ENCODE results near the gene HDHD5.

HDHD5 gene

DNA sequence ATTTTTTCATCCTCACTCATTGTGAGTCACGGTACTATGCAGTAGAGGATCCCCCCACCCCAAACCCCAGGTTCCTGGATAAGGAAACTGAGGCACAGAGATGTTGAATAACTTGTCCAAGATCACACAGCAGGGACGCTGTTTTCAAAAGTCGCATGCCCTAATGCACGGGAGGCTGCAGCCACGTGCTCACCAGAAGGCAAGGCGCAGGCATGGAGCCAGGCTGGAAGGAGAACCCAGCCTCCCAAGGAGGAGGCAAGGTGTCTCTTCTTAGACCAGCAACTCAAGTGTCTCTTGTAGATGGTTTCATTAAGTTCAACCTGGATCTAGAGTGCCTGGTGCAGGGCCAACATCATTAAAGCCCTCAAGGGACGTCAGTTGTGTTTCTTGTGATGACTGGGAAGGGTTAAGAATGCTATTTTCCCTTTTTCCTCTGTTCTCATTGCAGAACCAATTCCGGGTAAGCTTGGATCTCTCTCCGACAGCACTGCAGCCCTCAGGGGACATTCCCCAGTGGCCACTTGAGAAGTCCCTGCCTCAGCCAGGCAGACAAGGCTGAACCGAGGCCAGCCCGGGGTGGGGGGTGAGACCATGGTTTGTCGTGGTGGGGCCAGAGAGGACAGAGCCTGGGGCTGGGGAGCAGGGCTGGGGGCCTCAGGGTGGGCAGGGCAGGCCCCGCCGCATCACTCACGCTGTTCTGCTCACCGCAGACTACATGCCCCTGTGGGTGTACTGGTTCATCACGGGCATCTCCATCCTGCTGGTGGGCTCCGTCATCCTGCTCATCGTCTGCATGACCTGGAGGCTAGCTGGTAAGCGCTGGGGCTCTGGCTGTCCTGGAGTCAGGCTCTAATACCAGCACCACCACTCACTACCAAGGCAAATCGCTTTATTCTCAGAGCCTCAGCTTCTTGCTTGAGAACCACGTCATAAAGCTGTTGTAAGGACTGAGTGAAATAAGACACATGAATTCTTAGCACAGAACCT, 53.6 kb downstream of the HDHD5 start:
- no peaks in the 10 kb centered on the region for H3K4me1 ChIP-seq (ENCODE audit: control insufficient read depth, insufficient read depth, low read length, unreplicated experiment)
- H3K36me3 ChIP-seq (ENCODE audit: insufficient read depth, low read length) = no peaks in the 10 kb centered on the region
- no peaks in the 10 kb centered on the region for H3K27me3 ChIP-seq (ENCODE audit: insufficient read depth, low read length)
- H3K4me3 ChIP-seq (ENCODE audit: low read depth, low read length) = no peak overlapping the region
- no peaks in the 10 kb centered on the region for H3K79me2 ChIP-seq (ENCODE audit: control insufficient read depth, insufficient read depth, low read length, unreplicated experiment)
- H2AFZ ChIP-seq (ENCODE audit: low read length, unreplicated experiment) = no peak overlapping the region
- H3K27ac ChIP-seq (ENCODE audit: low read depth, low read length) = no peak overlapping the region

DNA sequence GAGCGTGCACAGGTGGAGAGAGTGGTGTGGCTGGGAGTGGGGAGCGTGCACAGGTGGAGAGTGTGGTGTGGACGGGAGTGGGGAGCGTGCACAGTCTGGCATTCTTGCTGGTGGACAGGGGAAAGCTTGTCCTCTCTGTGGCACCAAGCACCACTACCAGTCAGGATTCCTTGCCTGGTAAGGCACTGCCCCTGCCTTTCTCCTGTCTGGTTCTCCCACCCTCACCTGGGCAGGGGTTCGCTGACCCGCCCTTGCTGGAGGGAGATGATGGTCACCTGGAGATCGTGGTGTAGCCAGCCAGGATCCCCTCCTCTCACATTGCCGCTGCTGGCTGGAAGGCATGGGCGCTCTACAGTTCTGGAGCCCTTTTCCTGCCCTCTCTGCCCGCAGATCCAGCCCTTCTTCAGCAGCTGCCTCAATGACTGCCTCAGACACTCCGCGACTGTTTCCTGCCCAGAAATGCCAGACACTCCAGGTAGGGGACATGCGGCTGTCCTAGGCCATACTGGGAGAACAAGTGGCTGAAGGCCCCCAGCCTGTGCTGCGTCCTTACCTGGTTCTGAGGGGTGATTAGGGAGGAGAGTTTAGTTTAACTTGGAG, 54.6 kb downstream of the HDHD5 start:
- Histone ChIP-seq H3K4me1 (ENCODE audit: control insufficient read depth, insufficient read depth, low read length, unreplicated experiment) (no peaks in the 10 kb centered on the region), H3K27ac (ENCODE audit: low read depth, low read length) (no peak overlapping the region)

DNA sequence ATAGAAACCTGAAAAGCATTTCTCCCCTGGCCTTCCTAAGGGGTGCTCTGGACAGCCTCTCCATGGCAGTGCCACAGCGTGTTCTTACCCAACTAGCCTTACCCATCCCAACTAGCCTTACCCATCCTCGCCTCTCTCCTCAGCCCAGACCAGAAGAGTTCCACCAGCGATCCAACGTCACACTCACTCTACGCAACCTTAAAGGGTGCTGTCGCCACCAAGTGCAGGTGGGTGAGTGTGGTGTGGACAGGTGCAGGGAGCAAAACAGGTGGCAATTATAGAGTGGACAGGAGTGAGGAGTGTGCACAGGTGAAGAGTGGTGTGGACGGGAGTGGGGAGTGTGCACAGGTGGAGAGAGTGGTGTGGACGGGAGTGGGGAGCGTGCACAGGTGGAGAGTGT, 55.7 kb downstream of the HDHD5 start:
- no peaks in the 10 kb centered on the region for H3K79me2 ChIP-seq (ENCODE audit: control insufficient read depth, insufficient read depth, low read length, unreplicated experiment)
- H3K36me3 ChIP-seq (ENCODE audit: insufficient read depth, low read length) = no peaks in the 10 kb centered on the region
- H3K4me1 ChIP-seq (ENCODE audit: control insufficient read depth, insufficient read depth, low read length, unreplicated experiment) = no peaks in the 10 kb centered on the region
- no peak overlapping the region for H3K4me3 ChIP-seq (ENCODE audit: low read depth, low read length)
- H3K27me3 ChIP-seq (ENCODE audit: insufficient read depth, low read length) = no peaks in the 10 kb centered on the region
- no peak overlapping the region for H2AFZ ChIP-seq (ENCODE audit: low read length, unreplicated experiment)
- H3K27ac ChIP-seq (ENCODE audit: low read depth, low read length) = no peak overlapping the region

More for the DNA sequence above, 54.6 kb downstream of the HDHD5 start:
- H3K79me2 ChIP-seq (ENCODE audit: control insufficient read depth, insufficient read depth, low read length, unreplicated experiment) = no peaks in the 10 kb centered on the region
- H3K4me3 ChIP-seq (ENCODE audit: low read depth, low read length) = no peak overlapping the region
- no peaks in the 10 kb centered on the region for H3K27me3 ChIP-seq (ENCODE audit: insufficient read depth, low read length)
- H2AFZ ChIP-seq (ENCODE audit: low read length, unreplicated experiment) = no peak overlapping the region
- H3K36me3 ChIP-seq (ENCODE audit: insufficient read depth, low read length) = no peaks in the 10 kb centered on the region

DNA sequence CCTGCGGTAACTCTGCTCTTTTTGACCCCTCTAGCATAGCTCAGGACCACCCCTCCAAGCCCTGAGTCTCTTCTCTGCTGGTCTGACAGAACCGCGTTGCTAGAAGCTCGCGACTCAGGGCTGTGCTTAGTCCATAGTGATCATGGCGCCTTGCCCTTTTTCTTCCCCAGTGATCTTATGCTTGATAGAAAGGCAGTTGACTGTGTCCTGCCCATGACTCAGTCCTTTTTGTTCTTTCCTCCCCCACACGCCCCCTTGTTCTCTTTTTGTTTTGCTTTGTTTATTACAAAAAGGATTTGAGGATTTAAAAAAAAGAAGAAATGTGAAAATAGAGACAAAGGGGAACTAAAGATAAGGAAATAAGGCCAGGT, 56.8 kb downstream of the HDHD5 start:
- no peaks in the 10 kb centered on the region for H3K36me3 ChIP-seq (ENCODE audit: insufficient read depth, low read length)

DNA sequence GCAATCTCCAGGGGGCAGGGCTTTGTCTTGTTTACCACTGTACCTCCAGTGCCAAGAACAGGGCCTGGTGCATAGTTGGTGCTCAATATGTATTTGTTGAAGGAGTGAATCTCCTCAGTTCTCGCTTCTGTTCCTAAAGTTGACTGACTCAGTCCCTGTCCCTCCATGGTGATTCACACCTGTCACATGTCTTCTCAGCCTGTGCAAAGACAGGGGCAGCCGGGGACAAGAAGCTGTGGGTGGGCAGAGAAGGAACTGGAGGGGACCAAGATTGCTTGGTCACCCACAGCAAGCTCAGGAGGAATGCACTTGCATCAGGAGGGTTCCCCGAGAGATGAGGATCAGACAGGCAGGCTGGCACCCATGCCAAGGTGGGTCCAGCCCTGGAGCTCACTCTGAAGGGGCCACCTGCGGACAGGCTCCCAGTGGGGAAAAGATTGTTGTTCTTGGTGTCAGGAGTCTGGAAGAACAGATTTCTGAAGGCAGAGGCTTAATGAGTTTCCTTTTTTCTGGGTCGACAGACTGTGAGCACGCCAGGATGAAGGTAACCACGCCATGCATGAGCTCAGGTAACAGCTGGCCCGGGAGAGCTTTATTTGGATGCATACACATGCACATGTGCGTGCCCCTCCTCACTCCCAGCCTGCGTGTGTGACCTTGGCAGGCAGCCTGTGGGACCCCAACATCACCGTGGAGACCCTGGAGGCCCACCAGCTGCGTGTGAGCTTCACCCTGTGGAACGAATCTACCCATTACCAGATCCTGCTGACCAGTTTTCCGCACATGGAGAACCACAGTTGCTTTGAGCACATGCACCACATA, 57.4 kb downstream of the HDHD5 start:
- Histone ChIP-seq H3K27ac (ENCODE audit: low read depth, low read length) (no peak overlapping the region), H3K27me3 (ENCODE audit: insufficient read depth, low read length) (no peaks in the 10 kb centered on the region), H3K4me3 (ENCODE audit: low read depth, low read length) (no peak overlapping the region), H2AFZ (ENCODE audit: low read length, unreplicated experiment) (no peak overlapping the region), H3K79me2 (ENCODE audit: control insufficient read depth, insufficient read depth, low read length, unreplicated experiment) (no peaks in the 10 kb centered on the region), H3K36me3 (ENCODE audit: insufficient read depth, low read length) (no peaks in the 10 kb centered on the region), H3K4me1 (ENCODE audit: control insufficient read depth, insufficient read depth, low read length, unreplicated experiment) (no peaks in the 10 kb centered on the region)

More for the DNA sequence above, 56.8 kb downstream of the HDHD5 start:
- no peak overlapping the region for H2AFZ ChIP-seq (ENCODE audit: low read length, unreplicated experiment)
- no peaks in the 10 kb centered on the region for H3K27me3 ChIP-seq (ENCODE audit: insufficient read depth, low read length)
- no peak overlapping the region for H3K27ac ChIP-seq (ENCODE audit: low read depth, low read length)
- H3K79me2 ChIP-seq (ENCODE audit: control insufficient read depth, insufficient read depth, low read length, unreplicated experiment) = no peaks in the 10 kb centered on the region
- no peak overlapping the region for H3K4me3 ChIP-seq (ENCODE audit: low read depth, low read length)
- no peaks in the 10 kb centered on the region for H3K4me1 ChIP-seq (ENCODE audit: control insufficient read depth, insufficient read depth, low read length, unreplicated experiment)

DNA sequence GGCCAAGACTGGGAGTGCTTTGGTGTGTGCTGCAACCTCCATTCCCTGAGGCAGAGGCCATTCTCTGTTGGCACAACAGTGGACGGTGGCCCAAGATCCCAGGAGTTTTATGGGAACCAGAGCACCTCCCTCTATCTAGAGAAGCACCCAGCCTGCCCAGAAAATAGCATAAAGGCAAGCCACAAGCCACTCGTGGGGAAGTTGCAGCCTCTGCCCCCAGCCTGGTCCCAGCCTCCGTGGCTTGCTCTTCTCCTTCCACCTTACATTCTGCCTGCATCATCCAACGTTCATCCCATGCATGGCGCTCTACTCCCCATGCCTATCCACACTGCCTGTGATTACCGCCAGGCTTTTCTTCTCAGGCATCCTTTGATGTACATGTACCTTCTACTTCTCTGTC, 58.5 kb downstream of the HDHD5 start:
- no peaks in the 10 kb centered on the region for H3K79me2 ChIP-seq (ENCODE audit: control insufficient read depth, insufficient read depth, low read length, unreplicated experiment)
- H3K4me1 ChIP-seq (ENCODE audit: control insufficient read depth, insufficient read depth, low read length, unreplicated experiment) = no peaks in the 10 kb centered on the region
- no peaks in the 10 kb centered on the region for H3K36me3 ChIP-seq (ENCODE audit: insufficient read depth, low read length)
- no peaks in the 10 kb centered on the region for H3K27me3 ChIP-seq (ENCODE audit: insufficient read depth, low read length)
- no peak overlapping the region for H3K27ac ChIP-seq (ENCODE audit: low read depth, low read length)
- no peak overlapping the region for H2AFZ ChIP-seq (ENCODE audit: low read length, unreplicated experiment)
- H3K4me3 ChIP-seq (ENCODE audit: low read depth, low read length) = no peak overlapping the region

DNA sequence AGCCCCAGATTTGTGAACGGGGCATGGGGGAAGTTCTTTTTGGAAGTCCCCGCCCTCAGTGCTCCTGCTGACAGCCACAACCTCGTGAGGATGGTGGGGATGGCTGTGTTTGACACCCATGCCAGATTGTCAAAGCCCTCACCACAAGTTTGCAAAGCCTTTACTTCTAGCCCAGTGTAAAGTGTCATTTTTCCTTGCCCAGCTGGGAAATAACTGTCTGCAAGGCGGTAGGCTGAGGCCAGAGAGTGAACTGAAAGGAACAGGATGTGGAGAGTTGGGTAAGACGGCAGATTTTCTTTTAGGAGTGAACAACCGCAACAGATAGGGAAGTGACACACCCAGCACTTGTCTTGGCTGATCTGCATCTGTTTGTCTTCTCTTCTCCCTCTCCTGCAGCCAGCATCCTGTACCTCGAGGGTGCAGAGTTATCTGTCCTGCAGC, 60.7 kb downstream of the HDHD5 start:
- no peak overlapping the region for H3K4me3 ChIP-seq (ENCODE audit: low read depth, low read length)

DNA sequence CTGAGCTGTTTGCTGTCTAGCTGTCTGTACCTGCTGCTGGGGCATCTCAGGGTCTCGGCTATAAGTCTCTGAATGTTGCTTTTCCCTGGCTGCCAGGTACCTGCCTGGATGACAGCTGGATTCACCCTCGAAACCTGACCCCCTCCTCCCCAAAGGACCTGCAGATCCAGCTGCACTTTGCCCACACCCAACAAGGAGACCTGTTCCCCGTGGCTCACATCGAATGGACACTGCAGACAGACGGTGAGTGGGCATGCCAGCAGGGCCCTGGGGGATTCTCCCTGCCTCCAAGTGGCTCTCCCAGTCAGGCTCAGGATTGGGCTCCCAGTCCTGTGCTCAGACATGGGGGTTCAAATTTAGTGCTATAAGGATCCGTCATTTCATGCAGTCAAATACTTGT, 61.4 kb downstream of the HDHD5 start:
- Histone ChIP-seq H2AFZ (ENCODE audit: low read length, unreplicated experiment) (no peak overlapping the region), H3K27me3 (ENCODE audit: insufficient read depth, low read length) (no peaks in the 10 kb centered on the region), H3K4me3 (ENCODE audit: low read depth, low read length) (no peak overlapping the region), H3K4me1 (ENCODE audit: control insufficient read depth, insufficient read depth, low read length, unreplicated experiment) (no peaks in the 10 kb centered on the region), H3K27ac (ENCODE audit: low read depth, low read length) (no peak overlapping the region), H3K79me2 (ENCODE audit: control insufficient read depth, insufficient read depth, low read length, unreplicated experiment) (peaks cover 8% of the 10 kb centered on the region), H3K36me3 (ENCODE audit: insufficient read depth, low read length) (no peaks in the 10 kb centered on the region)

More for the DNA sequence above, 60.7 kb downstream of the HDHD5 start:
- H3K27ac ChIP-seq (ENCODE audit: low read depth, low read length) = no peak overlapping the region
- peaks cover 3% of the 10 kb centered on the region for H3K79me2 ChIP-seq (ENCODE audit: control insufficient read depth, insufficient read depth, low read length, unreplicated experiment)
- no peak overlapping the region for H2AFZ ChIP-seq (ENCODE audit: low read length, unreplicated experiment)
- no peaks in the 10 kb centered on the region for H3K36me3 ChIP-seq (ENCODE audit: insufficient read depth, low read length)
- no peaks in the 10 kb centered on the region for H3K27me3 ChIP-seq (ENCODE audit: insufficient read depth, low read length)
- H3K4me1 ChIP-seq (ENCODE audit: control insufficient read depth, insufficient read depth, low read length, unreplicated experiment) = no peaks in the 10 kb centered on the region

DNA sequence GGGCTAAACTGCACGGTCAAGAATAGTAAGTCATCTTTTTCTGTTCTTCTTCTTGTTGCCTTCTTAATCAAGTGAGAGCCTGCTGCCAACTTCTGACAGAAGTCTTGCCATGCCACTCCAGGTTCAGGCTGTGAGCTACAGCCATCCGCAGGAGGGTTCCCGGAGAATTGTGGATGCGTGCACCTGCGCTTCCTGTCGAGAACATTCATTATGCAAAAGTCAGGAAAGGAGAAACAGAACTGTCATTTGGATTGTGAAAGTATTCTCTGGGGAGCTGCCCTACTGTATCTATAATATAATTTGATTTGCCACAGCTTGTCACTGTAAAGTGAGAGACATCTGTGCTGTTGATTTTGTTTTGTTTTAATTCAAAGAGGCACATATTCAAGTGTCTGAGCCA, 62.0 kb downstream of the HDHD5 start:
- Histone ChIP-seq H3K36me3 (ENCODE audit: insufficient read depth, low read length) (no peaks in the 10 kb centered on the region), H3K4me3 (ENCODE audit: low read depth, low read length) (no peak overlapping the region), H3K79me2 (ENCODE audit: control insufficient read depth, insufficient read depth, low read length, unreplicated experiment) (peaks cover 11% of the 10 kb centered on the region), H3K27ac (ENCODE audit: low read depth, low read length) (no peak overlapping the region), H3K4me1 (ENCODE audit: control insufficient read depth, insufficient read depth, low read length, unreplicated experiment) (no peaks in the 10 kb centered on the region), H3K27me3 (ENCODE audit: insufficient read depth, low read length) (no peaks in the 10 kb centered on the region), H2AFZ (ENCODE audit: low read length, unreplicated experiment) (no peak overlapping the region)

DNA sequence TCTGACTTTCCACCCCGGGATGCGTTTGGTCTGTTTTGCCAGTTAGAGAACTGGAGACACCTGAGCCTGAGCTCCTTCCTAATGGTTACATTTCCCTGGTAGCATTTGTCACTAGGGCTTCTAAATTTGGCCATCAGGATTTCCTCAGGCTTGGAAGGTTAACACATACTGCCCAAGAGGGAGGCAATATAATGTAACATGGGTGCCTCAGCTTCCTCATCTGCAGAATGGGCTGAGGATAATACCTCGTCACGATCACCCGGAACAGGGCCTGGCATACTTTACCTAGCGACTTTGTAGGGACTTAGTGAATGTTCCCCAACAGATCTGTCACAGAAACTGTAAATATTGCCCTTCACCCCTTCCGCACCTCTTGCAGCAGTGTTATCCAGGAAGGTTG, 63.0 kb downstream of the HDHD5 start:
- Histone ChIP-seq H3K79me2 (ENCODE audit: control insufficient read depth, insufficient read depth, low read length, unreplicated experiment) (peaks cover 15% of the 10 kb centered on the region), H3K36me3 (ENCODE audit: insufficient read depth, low read length) (no peaks in the 10 kb centered on the region), H3K27me3 (ENCODE audit: insufficient read depth, low read length) (no peaks in the 10 kb centered on the region), H3K27ac (ENCODE audit: low read depth, low read length) (no peak overlapping the region), H3K4me3 (ENCODE audit: low read depth, low read length) (no peak overlapping the region), H3K4me1 (ENCODE audit: control insufficient read depth, insufficient read depth, low read length, unreplicated experiment) (no peaks in the 10 kb centered on the region), H2AFZ (ENCODE audit: low read length, unreplicated experiment) (no peak overlapping the region)
